NCI-H510A treated with DMSO at 0.1 percent for 48 hours (cell line): ENCODE data around the gene SLC17A7.
"Not testable (repeated sequence)": the region's sequence is repeated elsewhere in the genome, so short reads cannot be mapped to it uniquely, and the experiment has no call there.

Experiments used
- DNase-seq: peaks from one replicate; lab custom pipeline; 2025; lab: John Stamatoyannopoulos, UW

SLC17A7 gene

GRCh38 chr19:49469828-49470614, 28.7 kb upstream of the SLC17A7 start:
- no peak for DNase-seq

GRCh38 chr19:49468746-49469447, 27.6 kb upstream of the SLC17A7 start:
- DNase-seq, result no peak

GRCh38 chr19:49468199-49468598, 26.9 kb upstream of the SLC17A7 start:
- DNase-seq, result no peak

- no peak for DNase-seq
Observed at GRCh38 chr19:49465371-49465770, 24.0 kb upstream of the SLC17A7 start.

GRCh38 chr19:49463960-49464740, 22.8 kb upstream of the SLC17A7 start:
- no peak for DNase-seq

GRCh38 chr19:49462492-49462891, 21.2 kb upstream of the SLC17A7 start:
- DNase-seq, result no peak

- DNase-seq, result no peak
Observed at GRCh38 chr19:49461656-49462055, 20.3 kb upstream of the SLC17A7 start.

GRCh38 chr19:49461130-49461529, 19.8 kb upstream of the SLC17A7 start:
- not testable (repeated sequence) for DNase-seq

- DNase-seq, result no peak
Observed at GRCh38 chr19:49459388-49459787, 18.1 kb upstream of the SLC17A7 start.

GRCh38 chr19:49458567-49458903, 17.2 kb upstream of the SLC17A7 start:
- DNase-seq, result no peak

GRCh38 chr19:49456326-49456725, 15.0 kb upstream of the SLC17A7 start:
- DNase-seq, result no peak

GRCh38 chr19:49455773-49456172, 14.4 kb upstream of the SLC17A7 start:
- no peak for DNase-seq

GRCh38 chr19:49453757-49454240, 12.5 kb upstream of the SLC17A7 start:
- DNase-seq, result no peak

- DNase-seq, result peak; percentile 95
Observed at GRCh38 chr19:49453013-49453756, 11.9 kb upstream of the SLC17A7 start, which contains the start of gene ALDH16A1. Gene ALDH16A1, plus strand, starts transcription at chr19:49453225. Its CDS starts 107 bp downstream, at chr19:49453332.

GRCh38 chr19:49451430-49452181, 10.3 kb upstream of the SLC17A7 start, which contains the start of gene PIH1D1:
Gene PIH1D1, minus strand, starts transcription at chr19:49451814. Its CDS starts 240 bp downstream, at chr19:49451574.
- peak; percentile 98 for DNase-seq

GRCh38 chr19:49450405-49450804, 9.1 kb upstream of the SLC17A7 start:
- DNase-seq, result no peak

GRCh38 chr19:49448432-49448786, 7.1 kb upstream of the SLC17A7 start:
- no peak for DNase-seq

- DNase-seq, result no peak
Observed at GRCh38 chr19:49447485-49448431, 6.4 kb upstream of the SLC17A7 start.

GRCh38 chr19:49445997-49446396, 4.7 kb upstream of the SLC17A7 start:
- DNase-seq, result no peak
